Retinal pigment epithelial cell (primary cell): ENCODE measurements around the gene SLC6A17.

Experiments
- DNase-seq: peaks from one replicate; pipeline ENCODE4 v3.0.0-alpha.2; 2010; ENCODE audit warnings: low read depth
- H3K4me3 ChIP-seq: 2 replicates; pipeline ENCODE4 v1.5.1; 2011; ENCODE audit warnings: mild to moderate bottlenecking, low read length, control low read depth, moderate library complexity
- TF ChIP-seq, protein P1 (sequence below): conservative IDR thresholded peaks from 2 replicates; pipeline ENCODE4 v1.5.1; 2011; ENCODE audit warnings: low read depth, low read length, control low read depth, inconsistent platforms

Gene SLC6A17

DNA sequence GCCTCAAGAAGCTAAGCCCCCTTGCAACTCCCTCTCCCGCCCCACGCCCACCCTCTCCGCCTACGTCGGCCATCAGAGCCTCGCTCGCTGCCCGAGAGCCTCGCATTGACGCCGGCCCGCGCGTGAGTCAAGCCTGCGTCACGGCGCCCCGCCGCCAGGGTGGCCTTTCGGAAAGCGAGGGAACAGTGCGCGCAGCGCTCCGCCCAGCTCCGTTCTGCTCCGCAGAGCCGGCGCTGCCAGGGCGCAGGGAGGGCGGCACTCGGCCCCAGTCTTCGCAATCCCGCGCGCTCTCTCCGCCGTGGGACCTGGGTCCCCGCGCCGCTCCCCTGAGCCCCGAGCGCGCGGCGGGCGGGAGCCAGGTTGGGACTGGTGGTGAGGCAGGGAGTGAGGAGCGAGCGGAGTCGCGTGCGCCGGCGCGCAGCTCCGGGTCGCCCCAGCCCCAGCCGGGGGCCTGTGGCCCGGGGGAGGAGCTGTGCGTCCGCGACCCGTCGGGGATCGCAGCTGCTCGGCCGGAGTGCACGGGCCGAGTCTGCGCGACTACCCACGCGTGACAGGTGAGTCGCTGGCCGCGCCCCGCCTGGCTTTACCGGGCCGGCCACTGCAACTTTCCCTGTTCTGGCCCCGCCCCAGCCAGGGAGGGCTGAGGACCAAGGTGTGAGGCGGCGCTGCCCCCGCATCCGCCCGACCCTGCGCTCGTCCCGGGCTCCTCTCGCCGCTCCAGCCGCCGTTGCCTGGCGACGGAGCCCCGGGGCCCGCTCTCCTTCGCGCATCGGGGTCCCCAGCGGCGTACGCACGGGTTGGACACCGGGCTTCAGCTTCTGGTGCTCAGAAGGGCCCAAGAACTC lies at the start of gene SLC6A17:
Gene SLC6A17, plus strand, starts transcription at position 165 of the 845 bp plus-strand sequence. CDS start 16,436 bp downstream, outside the sequence.
- TF ChIP-seq, protein P1, sequence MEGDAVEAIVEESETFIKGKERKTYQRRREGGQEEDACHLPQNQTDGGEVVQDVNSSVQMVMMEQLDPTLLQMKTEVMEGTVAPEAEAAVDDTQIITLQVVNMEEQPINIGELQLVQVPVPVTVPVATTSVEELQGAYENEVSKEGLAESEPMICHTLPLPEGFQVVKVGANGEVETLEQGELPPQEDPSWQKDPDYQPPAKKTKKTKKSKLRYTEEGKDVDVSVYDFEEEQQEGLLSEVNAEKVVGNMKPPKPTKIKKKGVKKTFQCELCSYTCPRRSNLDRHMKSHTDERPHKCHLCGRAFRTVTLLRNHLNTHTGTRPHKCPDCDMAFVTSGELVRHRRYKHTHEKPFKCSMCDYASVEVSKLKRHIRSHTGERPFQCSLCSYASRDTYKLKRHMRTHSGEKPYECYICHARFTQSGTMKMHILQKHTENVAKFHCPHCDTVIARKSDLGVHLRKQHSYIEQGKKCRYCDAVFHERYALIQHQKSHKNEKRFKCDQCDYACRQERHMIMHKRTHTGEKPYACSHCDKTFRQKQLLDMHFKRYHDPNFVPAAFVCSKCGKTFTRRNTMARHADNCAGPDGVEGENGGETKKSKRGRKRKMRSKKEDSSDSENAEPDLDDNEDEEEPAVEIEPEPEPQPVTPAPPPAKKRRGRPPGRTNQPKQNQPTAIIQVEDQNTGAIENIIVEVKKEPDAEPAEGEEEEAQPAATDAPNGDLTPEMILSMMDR: peak; percentile 11
- H3K4me3 ChIP-seq: no peak within 1 kb of the TSS
- no peak for DNase-seq

DNA sequence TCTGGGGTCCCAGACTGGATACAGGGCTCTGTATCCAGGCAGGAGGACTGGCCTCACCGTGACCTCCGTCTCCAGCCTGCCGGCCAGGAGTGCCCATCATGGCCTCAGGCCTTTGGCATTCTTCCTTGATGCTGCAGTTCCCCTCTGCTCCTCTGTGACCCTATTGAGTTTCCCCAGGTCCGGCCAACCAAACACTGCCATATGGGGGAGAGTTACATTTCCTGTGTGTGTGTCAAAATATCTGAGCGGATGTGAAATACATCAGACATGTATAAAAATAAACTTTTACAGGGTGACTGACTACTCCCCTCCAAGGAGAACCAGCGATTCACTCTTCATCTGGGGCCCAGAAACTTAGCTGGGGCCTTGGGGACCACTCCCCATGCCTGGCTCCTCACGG lies 48.2 kb upstream of the SLC6A17 start:
- TF ChIP-seq, protein P1: no peak
- H3K4me3 ChIP-seq: no peak overlapping the region
- DNase-seq: no peak

DNA sequence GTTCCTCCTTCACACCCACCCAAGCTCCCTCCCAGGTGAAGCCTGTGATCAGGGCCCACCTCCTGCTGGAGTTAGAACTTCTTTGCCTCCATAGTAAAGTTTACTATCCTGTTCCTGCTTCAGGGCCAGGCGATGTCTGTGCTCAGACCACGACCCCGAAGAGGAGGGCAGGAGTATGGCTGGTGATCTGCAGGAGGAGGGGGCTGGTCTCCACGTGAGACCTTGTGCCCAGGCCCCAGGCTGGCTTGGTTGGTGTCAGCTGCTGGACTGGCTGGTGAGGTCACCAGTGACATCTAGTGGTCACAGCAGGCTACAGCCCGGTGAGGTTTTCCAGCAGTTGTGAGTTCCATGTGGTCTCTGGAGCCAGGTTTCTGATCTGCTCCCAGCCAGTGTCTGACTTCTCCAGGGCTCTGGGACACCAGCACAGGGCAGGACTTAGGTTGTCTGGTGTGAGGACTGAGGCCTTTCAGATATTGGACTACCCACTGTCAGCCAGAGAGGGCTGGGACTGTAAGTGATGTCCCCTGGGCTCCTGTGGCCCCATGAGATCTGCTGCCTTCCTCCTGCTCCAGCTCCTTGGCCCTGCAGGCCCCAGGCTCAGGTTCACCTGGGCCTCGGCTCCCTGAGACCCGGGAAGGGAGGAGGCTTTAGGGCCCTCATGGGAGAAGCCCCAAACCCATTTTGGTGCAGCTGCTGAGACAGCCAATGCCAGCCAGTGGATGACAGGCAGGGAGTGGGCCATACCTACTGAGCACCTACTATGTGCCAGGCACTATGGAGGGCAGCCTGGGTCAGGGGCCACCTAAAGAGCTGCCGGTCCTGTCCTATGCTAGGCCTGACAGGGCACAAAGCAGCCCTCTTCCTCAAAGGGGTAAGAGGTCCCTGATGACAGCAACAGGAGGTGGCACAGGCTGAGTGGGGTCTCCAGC lies 44.0 kb upstream of the SLC6A17 start:
- no peak overlapping the region for H3K4me3 ChIP-seq
- DNase-seq: no peak
- TF ChIP-seq, protein P1: peak; percentile 97

DNA sequence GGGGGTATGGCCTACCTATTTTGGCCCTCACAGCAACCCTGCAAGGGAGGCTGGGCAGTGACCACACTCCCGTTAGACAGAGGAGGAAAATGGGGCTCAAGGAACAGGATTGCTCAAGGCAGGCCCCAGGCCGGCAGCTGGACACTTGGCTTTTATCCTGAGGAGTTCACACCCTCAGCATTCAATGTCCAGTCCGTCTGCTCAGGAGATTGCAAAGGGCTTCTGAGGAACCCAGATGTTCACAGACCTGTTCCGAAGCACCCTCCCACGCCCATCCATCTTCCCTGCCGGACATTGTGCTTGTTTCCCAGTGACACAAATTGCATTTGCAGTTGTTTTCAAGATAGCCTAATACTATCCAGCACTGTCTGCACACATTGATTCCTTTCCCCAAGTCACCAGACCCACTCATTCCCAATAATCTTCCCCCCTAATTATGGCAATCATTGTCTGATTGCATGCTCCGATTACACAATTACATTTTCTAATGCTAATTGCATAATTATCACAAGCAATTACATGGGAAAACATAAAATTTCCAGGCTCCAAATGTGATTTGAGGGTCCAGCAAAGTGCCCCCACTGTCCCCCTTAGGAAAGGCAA lies 42.3 kb upstream of the SLC6A17 start:
- TF ChIP-seq, protein P1: no peak
- no peak for DNase-seq
- no peak overlapping the region for H3K4me3 ChIP-seq

DNA sequence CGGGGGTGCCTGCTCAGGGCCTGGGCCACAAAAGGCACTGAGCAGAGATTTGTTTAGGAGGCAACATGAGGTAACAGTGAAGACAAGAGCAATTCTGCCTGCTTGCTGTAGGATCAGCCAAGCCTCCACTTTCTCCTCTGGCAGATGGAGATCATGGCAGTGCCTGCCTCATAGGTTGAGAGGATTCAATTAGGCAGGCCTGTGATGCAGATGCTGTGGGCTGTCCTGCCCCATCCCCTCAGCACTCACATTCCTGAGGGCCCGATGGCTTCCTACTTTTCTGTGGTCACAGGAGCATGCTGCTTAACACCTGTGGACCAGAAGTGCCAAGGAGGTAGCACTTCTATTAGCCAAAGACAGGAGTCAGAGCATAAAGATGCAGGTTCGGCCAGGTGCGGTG lies 39.2 kb upstream of the SLC6A17 start:
- H3K4me3 ChIP-seq: no peak overlapping the region
- TF ChIP-seq, protein P1: no peak
- no peak for DNase-seq

DNA sequence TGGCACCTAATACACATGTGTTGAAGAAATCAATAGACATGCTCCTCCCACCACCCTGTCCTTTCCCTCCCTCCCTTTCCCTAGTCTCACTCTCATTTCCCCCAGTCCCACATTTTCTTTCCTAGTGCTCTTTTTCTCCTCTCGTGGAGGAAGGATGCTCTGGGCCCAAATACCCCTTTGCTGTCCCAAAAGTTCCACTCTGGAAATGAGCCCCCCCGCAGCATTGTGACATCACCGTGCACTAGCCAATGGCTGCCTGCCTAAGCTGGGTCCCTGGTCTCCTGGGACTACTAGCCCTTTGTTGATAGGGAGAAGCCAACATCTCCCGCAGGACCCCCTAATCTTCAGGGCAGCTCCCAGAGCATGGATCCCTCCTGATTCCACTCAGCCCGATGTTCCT lies 38.2 kb upstream of the SLC6A17 start, which contains the start of gene UBL4B:
Gene UBL4B, plus strand, starts transcription at position 301 of the 400 bp plus-strand sequence. Its CDS starts 92 bp downstream, at position 393.
- TF ChIP-seq, protein P1: no peak
- H3K4me3 ChIP-seq: no peak within 1 kb of the TSS
- DNase-seq: no peak
